ENCODE data around the gene ILDR1.
A peak's percentile ranks its signal among the peaks of the same experiment; 100 is the strongest.

The ILDR1 gene

GRCh38 chr3:122004991-122005565 is 17.0 kb downstream of the ILDR1 start:
- peaks cover 66% of the 10 kb centered on the region for H3K4me1 ChIP-seq (ENCODE audit: low read length)
- H3K27ac ChIP-seq (ENCODE audit: low read length), result peak overlapping the region; percentile 63
- H3K4me2 ChIP-seq (ENCODE audit: low read length), result peak overlapping the region; percentile 88

GRCh38 chr3:122004107-122004506 is 17.9 kb downstream of the ILDR1 start:
- Histone ChIP-seq H3K9ac (ENCODE audit: low read length) (peak overlapping the region; percentile 61), H3K36me3 (replicated peaks; ENCODE audit: low read depth, low read length) (no peaks in the 10 kb centered on the region), H4K20me1 (ENCODE audit: insufficient read depth, low read length) (no peaks in the 10 kb centered on the region), H3K9me3 (ENCODE audit: insufficient read depth, low read length) (no peaks in the 10 kb centered on the region), H3K4me2 (ENCODE audit: low read length) (peak overlapping the region; percentile 88), H2AFZ (ENCODE audit: low read depth, low read length) (no peak overlapping the region), H3K79me2 (ENCODE audit: low read length) (no peaks in the 10 kb centered on the region), H3K4me1 (ENCODE audit: low read length) (peaks cover 67% of the 10 kb centered on the region), H3K4me3 (ENCODE audit: low read length) (peak overlapping the region; percentile 65), H3K27ac (ENCODE audit: low read length) (peak overlapping the region; percentile 63), H3K27me3 (ENCODE audit: low read depth, low read length) (no peaks in the 10 kb centered on the region)
- TF ChIP-seq CTCF (IDR thresholded peaks at IDR 0.05; ENCODE audit: low read depth, low read length), result no peak
- no peak for TF ChIP-seq EZH2phosphoT487 (IDR thresholded peaks at IDR 0.05; ENCODE audit: low read depth)

More at GRCh38 chr3:122004991-122005565, 17.0 kb downstream of the ILDR1 start:
- H3K9ac ChIP-seq (ENCODE audit: low read length), result peak overlapping the region; percentile 61
- peak overlapping the region; percentile 66; the same call in 1 of the 2 replicates for H2AFZ ChIP-seq (ENCODE audit: low read depth, low read length)
- H3K79me2 ChIP-seq (ENCODE audit: low read length), result no peaks in the 10 kb centered on the region
- peak overlapping the region; percentile 65 for H3K4me3 ChIP-seq (ENCODE audit: low read length)
- no peaks in the 10 kb centered on the region for H3K27me3 ChIP-seq (ENCODE audit: low read depth, low read length)
- TF ChIP-seq EZH2phosphoT487 (IDR thresholded peaks at IDR 0.05; ENCODE audit: low read depth) (no peak), CTCF (IDR thresholded peaks at IDR 0.05; ENCODE audit: low read depth, low read length) (no peak)
- H3K9me3 ChIP-seq (ENCODE audit: insufficient read depth, low read length), result no peaks in the 10 kb centered on the region
- H3K36me3 ChIP-seq (replicated peaks; ENCODE audit: low read depth, low read length), result no peaks in the 10 kb centered on the region
- H4K20me1 ChIP-seq (ENCODE audit: insufficient read depth, low read length), result no peaks in the 10 kb centered on the region

- Histone ChIP-seq H3K9me3 (ENCODE audit: insufficient read depth, low read length) (no peaks in the 10 kb centered on the region), H3K4me2 (ENCODE audit: low read length) (peak overlapping the region; percentile 88), H2AFZ (ENCODE audit: low read depth, low read length) (no peak overlapping the region), H3K36me3 (replicated peaks; ENCODE audit: low read depth, low read length) (no peaks in the 10 kb centered on the region), H3K9ac (ENCODE audit: low read length) (peak overlapping the region; percentile 61), H4K20me1 (ENCODE audit: insufficient read depth, low read length) (no peaks in the 10 kb centered on the region), H3K27ac (ENCODE audit: low read length) (peak overlapping the region; percentile 63), H3K4me3 (ENCODE audit: low read length) (peak overlapping the region; percentile 65), H3K4me1 (ENCODE audit: low read length) (peaks cover 72% of the 10 kb centered on the region), H3K79me2 (ENCODE audit: low read length) (no peaks in the 10 kb centered on the region), H3K27me3 (ENCODE audit: low read depth, low read length) (no peaks in the 10 kb centered on the region)
- TF ChIP-seq CTCF (IDR thresholded peaks at IDR 0.05; ENCODE audit: low read depth, low read length), result no peak
- no peak for TF ChIP-seq EZH2phosphoT487 (IDR thresholded peaks at IDR 0.05; ENCODE audit: low read depth)
Measured at GRCh38 chr3:122003606-122004005, 18.4 kb downstream of the ILDR1 start.

- H3K9ac ChIP-seq (ENCODE audit: low read length), result peak overlapping the region; percentile 61
- no peaks in the 10 kb centered on the region for H4K20me1 ChIP-seq (ENCODE audit: insufficient read depth, low read length)
- H3K36me3 ChIP-seq (replicated peaks; ENCODE audit: low read depth, low read length), result no peaks in the 10 kb centered on the region
- H3K4me2 ChIP-seq (ENCODE audit: low read length), result peak overlapping the region; percentile 88
- peak overlapping the region; percentile 65 for H3K4me3 ChIP-seq (ENCODE audit: low read length)
- no peak for TF ChIP-seq CTCF (IDR thresholded peaks at IDR 0.05; ENCODE audit: low read depth, low read length)
- TF ChIP-seq EZH2phosphoT487 (IDR thresholded peaks at IDR 0.05; ENCODE audit: low read depth), result no peak
- no peaks in the 10 kb centered on the region for H3K27me3 ChIP-seq (ENCODE audit: low read depth, low read length)
- H3K79me2 ChIP-seq (ENCODE audit: low read length), result no peaks in the 10 kb centered on the region
- no peak overlapping the region for H2AFZ ChIP-seq (ENCODE audit: low read depth, low read length)
- peak overlapping the region; percentile 63 for H3K27ac ChIP-seq (ENCODE audit: low read length)
- no peaks in the 10 kb centered on the region for H3K9me3 ChIP-seq (ENCODE audit: insufficient read depth, low read length)
- peaks cover 77% of the 10 kb centered on the region for H3K4me1 ChIP-seq (ENCODE audit: low read length)
Measured at GRCh38 chr3:122003112-122003511, 18.9 kb downstream of the ILDR1 start.

Measured in OCI-LY3 (cell line).